ENCODE measurements around the gene DICER1.

DICER1 gene

DNA sequence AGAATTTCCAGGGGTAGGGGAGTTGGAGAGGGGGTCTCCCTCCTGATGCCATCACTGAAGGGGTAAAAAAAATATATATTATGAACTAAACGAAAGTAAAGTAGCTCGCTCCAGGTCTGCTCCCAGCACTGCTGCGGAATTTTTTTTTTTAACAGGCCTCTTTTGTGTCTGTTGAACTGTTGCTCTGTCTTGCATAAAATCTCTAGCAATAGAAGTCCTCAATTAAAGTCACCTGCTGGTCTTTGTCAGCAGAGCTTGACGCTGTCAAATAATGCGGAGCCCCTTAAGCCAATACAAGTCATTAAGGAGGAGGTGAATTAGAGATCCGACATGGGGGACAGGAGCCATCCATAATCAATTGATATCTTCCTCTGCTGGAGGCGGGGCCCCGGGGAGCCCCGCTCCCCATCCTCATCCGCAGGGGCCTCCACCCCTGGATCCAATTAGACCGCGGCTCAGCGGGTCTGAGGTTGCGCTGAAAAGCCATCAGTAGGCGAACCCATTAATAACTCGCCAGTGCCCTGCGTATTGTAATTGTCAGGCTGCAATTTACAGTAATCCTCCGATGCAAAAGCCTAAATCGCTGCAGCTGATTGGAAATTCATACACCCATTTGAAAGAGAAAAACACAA is 85.6 kb downstream of the DICER1 start:
- no peak for DNase-seq

DNA sequence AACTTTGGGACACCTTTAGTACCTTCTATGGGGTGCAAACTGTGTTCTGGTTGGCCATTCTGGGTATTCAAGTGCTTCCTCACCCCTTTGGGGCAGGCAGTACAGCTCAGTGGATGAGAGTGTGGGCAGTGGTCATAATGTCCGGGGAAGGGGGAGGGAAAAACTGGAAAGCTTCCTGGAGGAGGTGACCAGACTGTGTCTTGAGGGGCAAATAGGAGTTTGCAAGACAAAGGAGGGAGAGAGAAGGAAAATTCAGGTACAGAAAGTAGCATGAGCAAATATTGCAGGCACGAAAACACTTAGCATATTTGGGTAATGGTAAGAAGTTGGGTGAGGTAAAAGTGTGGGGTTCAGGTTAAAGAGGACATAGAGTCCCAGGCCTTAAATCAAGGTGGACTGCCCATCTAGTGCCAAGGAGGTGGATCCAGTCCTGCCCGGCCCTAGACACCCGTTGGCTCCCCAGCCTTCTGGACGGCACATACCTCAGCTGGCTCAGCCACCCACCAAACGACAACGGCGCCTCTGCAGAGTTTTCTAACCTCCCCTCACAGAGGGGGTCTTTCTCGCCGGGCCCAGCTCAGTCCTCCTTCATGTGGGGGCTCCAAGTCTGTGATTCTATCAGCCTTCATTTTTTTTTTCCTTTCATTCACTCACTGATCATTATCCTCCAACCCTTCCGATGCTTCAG is 86.4 kb downstream of the DICER1 start:
- DNase-seq: no peak

DNA sequence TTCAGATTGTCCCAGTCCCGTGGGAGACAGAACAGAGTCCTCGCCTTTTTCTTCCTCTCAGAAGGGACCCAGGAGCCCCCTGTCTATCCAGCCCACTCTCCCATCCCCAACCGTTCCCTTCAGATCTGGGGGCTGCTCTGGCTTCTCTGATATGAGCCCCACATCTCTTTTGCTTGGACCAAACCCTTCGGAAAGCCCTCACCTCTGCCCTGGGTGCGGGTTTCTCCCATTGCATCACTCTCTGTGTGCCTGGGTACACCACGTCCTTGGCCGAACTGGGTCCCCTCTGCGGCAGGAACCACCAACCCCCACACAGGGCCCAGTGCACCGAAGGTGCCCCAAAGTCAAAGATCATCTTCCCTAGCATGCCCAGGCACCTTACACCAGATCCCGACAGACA is 87.8 kb downstream of the DICER1 start:
- no peak for DNase-seq

DNA sequence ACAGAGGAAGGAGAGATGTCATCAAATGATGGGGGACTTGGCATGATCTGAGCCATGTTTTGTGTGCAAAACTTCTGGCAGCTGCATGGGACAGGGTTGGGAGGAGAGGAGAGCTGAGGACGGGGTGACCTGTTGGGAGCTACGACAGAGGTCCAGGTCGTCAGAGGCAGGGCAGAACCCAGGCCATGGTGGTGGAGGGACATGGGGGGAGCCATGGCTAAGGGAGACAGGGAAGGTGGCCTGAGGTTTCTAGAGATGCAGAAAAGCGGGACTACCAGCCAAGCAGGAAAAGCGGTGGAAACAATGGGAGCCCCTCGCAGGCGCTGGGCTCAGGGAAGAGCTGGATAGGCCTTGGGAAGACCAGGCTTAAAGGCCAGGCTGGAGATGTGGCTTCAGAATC is 88.3 kb downstream of the DICER1 start:
- no peak for DNase-seq

DNA sequence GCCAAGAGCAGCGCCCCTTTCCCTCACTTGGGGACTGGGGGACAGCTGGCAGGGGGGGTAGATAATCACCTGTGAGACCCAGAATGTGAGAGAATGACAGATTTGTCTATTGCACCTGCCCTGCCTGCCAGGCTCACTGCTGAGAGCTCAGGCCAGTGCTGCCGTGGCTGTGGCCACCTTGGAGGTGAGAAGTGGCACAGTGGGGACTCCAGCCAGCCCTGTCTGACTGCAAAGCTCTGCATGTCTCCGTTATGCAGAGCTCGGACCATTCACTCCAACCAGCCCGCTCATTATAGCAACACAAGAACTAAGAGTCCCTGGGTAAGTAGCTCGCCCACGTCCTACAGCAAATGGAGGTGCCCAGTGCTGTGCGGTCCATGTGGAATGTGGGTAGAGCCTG is 88.8 kb downstream of the DICER1 start:
- DNase-seq: no peak

DNA sequence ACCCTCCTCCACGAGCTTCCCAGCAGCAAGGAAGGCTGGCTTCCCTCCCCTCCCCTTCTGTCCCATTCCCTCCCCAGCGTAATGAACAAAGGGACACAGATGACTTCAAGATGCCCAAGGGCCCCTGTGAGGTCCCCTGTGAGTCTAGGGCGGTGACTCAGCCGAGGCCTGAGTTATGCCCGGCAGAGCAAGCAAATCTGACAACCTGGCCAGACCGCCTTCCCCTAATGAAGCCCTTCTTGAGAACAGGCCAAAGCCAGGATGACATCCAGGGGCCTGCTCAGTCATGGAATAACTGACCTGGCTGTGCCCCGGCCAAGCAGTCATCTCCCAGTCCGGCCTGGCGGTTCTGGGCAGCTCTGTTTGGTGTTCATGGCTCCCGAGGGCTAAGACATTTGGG is 89.2 kb downstream of the DICER1 start:
- no peak for DNase-seq

DNA sequence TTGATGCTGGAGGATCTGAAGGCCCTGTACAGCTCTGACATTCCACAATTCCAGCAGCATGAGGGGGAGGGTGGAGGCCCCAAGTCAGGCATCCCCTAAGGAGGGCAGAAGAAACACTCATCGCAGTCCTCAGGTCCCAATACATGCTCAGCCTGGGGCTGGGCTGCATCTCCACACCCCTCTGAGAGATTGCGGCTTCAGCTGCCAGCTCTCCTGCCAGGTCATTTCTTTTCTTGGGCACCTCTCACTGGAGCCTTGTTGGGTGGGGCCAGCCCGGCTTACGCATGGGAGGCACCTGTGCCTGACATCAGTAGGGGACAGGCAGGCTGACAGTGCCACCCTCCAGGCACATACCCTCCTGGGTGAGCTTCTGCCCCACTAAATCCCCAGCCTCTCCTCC is 89.8 kb downstream of the DICER1 start:
- DNase-seq: no peak

DNA sequence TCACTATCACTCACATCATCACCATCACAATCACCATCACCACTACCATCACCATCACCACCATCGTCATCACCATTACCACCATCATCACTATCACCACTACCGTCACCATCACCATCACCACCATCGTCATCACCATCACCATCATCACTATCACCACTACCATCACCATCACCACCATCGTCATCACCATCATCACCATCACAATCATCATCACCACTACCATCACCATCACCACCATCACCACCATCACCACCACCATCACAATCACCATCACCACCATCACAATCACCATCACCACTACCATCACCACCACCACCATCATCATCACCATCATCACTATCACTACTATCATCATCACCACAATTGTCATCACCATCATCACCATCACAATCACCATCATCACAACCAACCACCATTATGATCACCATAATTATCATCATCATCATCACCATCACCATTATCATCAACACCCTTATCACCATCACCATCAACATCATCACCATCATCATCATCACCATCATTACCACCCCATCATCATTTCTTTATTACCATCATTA is 90.8 kb downstream of the DICER1 start:
- DNase-seq: no peak

DNA sequence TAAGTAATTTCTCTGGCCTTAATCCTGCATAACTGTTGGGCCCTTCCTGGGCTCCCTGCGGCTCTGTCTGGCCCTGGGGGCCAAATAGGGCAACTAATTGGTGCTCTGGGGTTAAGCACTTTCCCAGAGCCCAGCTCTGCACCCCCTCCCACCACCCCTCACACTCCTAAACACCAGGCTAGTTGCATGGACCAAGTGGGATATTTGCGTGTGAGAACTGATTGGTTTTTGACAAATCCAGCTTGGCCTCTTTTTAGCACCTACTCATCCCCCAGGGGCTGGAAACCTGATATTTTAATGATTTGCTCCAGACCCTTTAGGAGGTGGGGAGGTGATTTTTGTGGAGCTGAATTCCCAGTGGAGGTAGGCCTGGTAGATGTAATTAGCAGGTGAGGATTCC is 91.9 kb downstream of the DICER1 start:
- DNase-seq: no peak

DNA sequence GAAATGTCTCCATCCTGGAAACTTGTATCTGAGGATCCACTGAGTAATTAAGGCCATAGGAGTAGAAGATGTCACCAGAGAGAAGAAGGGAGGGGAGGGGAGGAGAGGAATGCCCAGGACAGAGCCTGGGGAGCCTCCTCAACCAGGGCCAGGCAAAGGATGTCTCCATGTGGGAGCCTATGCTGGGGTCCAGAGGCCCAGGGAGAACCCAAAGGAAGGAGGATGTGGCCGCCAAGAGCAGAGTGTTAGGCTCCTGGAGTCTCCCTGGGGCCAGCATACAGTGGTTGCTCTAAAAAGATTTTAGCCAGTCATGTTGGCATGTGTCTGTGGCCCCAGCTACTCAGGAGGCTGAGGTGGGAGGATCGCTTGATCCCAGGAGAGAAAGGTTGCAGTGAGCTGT is 92.6 kb downstream of the DICER1 start:
- no peak for DNase-seq

DNA sequence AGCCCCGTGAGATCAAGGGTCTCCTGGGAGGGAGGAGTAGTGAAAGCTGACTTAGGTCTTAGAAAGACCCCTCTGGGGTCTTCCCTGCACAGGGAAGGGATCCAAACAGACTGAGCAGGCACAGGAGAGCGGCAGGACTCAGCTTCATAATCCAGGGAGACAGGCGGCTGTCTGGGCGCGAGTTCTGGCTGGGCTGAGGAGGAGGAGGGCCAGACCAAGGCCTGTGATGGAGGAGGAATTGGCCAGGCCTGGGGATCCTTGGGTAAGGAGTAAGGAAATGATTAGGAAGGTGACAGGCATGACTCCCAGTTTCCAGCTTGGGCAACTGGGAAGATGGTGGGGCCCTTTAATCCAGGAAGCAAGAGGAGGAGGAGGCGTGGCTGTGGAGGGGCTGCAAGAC is 93.1 kb downstream of the DICER1 start:
- DNase-seq: no peak

DNA sequence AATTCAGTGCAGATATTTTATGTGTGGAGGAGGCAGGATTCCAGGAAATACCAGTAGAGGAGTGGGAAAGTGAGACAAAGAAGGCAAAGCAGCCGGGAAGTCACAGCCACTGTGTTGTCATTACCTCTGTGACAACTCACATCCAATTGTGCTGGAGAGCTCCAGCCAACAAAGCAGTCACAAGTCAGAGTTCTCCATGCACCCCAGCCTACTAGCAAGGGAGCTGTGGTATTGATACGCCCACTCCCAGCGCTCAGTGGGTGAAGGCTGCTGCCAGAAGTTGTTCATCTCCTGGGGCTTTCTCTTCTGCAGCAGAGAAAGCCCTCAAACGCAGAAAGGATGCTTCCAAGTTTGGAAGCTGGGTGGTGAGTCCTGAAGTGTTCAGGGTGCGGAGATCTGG is 93.9 kb downstream of the DICER1 start:
- DNase-seq: no peak

DNA sequence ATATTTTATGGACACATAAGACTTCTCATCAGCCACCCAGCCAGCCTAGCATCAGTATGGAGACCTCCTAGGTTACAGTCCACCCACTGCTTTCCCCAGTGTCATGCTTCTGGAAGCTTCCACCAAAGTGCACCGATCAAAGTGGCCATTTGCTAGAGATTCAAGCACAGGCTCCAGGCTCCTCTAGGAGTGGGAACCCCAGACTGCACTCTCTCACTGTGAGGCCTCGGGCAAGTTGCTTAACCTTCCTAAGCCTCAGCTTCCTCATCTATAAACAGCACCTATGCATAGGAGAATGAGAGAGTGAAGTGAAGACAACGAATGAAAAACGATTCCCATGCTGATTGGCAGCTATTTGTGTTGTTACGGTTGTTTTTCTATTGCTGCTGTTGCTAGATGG is 94.4 kb downstream of the DICER1 start:
- no peak for DNase-seq

DNA sequence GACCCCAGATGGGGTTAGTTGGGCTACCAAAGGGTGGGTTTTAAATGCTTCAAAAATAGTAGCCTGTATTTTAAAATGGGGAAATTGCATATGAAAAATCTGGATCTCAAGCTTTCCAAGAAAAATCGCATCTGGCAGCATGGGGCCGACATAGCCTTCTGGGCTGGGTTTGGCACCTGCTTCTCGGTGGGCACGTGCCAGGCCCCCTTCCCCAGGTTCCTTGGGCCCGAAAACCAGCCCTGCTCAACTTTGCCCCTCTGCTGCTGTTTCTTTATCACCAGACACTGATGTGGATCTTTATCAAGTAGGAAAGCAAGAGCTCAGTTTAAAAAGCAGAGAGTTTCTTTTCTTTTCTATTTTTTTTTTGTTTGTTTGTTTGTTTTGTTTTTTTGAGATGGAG is 95.1 kb downstream of the DICER1 start:
- no peak for DNase-seq

DNA sequence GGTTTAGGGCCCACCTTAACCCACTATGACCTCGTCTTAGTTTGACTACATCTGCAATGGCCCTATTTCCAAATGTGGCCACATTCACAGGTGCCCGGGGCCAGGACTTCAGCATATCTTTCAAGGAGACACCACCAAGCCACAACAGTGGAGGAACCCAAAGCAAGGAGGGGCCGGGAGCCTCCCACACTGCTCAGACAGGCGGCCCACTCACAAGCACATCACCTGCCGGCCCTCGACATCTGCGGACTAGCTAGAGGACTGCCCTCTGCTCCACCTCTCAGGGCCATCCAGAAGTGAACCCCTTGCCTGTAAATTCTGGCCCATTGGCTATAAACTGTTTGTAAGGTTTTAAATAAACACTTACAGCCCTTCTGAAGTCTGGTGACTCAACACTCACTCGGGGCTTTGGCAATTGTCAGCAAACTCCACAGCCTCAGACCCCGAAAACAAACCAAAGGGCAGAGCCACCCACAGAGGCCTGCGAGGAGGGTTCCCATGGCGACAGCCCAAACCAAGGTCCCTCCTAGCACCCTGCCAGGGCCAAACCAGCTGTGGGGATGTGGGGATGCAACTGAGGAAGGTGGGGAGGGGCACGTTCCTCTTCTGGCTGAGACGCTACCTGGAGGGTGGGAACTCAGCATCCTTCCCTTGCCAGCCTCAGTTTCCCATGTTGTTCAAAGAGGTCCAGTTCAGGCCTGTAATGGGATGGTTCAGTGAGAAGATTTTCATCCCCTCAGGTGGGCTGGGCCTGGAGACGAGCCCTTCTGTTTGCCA is 95.8 kb downstream of the DICER1 start:
- no peak for DNase-seq

DNA sequence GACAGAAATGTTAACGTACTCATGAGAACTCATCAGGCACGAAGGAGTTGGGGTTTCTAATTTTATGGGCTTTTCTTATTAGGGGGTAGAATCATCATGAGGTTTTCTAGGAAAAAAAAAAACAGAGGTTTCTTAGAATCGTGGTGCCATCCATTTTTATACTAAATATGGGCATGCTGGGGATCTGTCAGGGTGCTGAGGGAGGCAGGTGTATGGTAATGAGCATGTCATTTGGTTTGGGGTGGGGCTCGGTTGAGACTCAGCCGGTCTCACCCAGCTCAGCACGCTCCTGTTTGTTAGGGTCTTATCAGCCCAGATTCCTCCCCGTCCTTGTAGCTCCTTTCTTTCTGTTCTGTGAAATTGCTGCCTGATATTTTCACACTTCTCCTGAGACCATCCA is 98.2 kb downstream of the DICER1 start:
- no peak for DNase-seq

DNA sequence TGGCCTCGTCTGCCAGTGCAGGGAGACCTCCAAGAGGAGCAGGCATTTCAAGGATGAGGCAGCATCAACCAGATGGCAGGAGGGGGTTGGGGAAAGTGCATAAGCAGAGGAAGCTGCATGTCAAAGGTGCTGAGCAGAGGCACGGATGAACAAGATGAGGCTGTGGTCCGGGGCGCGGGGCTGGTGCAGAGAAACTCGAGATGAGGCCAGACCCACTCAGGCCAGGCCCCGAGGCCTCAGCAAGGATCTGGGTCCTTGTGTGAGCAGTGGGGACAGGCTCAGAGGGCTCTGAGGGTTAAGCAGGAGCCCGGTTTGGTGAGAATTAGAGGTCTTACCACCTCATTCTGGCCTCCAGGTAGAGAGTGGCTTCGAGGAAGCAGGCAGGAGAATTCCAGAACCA is 98.8 kb downstream of the DICER1 start:
- DNase-seq: no peak

DNA sequence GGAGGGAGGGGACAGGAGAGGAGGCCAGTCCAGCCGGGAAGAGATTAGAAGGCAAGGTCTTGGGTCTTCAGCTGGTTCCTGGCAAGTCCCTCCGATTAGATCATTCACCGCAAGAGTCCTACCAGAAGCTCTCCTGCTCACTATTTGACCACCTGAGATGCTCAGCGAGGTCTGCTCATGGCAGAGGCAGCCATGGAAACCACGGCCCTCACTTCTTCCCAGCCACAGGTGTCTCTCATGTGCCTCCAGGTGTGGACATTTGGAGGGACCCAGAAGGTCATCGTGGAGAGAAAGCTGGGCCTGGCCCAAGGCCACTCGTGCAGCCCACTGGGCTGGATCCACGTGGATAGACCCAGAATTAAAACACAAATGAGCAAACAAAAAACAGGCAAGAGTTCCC is 99.5 kb downstream of the DICER1 start:
- DNase-seq: no peak

DNA sequence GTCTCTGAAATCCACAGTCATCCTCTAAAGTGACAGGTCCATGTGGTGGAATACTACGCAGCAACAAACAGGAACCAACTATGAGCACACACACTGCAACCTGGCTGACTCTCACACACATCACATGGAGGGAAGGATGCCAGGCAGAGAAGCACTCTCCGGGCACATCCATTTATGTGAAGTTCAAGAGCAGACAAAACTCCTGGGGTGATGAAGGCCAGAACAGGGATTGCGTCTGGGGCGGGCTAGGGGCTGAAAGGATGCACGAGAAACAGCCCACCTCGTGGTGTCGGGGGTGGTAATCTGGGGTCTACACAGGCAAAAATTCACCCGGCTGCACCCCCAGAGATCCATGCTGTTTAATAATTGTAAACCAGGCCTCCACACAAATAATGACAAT is 100.2 kb downstream of the DICER1 start:
- DNase-seq: no peak

DNA sequence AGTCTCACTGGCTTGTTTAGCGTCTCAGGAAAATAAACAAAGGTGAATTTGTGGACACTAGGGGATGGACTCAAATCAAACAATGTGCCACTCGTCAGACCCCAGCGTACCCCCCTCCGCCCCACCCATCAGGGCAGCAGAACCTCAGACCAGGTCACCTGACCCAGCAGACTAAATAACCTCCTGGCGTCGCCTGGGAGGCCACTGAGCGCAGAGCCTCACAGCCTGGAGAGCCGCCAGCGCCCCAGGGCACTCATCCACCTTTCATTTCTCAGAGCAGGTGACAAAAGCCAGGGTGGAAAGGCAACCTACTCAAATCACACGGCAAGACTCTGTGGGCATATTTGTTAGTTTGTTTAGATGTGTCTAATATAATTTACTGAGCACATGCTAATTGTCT is 100.9 kb downstream of the DICER1 start:
- no peak for DNase-seq

DNA sequence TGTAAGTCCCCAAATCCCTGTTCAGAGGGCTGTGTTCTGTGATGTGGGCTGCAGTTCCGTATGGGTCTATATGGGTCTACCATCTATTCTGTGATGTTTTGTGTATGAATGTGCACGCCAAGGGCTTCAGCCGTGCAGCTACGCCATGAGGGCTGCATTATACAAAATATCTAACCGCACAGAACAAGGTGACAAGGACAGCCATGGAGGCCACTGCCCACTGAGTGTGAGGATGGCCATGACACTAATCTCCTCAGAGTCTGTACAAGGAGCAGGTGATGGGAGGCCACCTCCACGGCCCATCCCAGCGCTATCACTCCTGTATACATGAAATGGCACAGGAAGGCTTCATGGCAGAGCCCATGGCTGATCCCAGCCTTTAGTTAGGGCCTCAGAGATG is 102.0 kb downstream of the DICER1 start:
- DNase-seq: no peak

DNA sequence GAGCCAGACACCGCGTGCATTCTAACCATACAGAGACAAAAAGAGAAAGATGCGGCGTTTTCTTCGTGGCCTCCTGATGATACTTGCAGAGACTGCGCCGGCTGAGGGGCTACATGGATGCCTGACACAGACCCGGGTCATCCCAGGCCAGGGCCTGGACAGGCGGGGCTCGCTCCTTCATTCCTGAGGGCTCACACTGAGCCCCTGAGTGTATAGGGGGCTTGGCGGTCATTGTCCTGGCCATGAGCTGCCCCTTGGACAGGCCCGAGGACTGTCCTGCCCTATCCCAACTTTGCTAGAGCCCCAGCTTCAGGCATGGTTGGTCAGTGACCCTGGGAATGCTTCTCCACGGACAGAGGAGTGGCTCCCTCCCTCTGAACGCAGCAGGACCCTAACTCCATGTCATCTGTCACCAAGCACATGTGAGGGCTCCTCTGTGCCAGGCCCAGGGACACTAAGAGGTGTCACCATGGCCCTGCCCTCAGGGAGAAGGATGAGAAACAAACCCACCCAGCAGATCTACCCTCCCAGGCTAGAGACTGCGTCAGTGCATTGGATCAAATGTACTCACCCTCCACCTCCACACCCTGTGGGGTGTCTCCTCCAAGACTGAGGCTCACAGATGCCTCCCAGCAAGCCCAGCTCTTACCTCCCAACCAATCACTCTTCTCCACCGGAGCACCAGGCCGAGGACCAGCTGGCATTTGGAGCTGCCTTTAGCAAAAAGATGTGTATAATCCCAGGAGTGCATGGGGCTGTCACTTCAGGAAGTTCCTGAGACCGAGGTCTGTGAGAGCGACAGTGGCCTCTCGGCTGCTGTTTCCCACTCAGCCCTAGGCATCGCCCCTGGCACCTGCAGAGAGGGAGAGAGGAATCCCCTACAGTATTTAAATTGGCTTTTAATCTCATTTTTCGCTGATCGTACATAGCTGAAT is 102.7 kb downstream of the DICER1 start:
- no peak for DNase-seq

DNA sequence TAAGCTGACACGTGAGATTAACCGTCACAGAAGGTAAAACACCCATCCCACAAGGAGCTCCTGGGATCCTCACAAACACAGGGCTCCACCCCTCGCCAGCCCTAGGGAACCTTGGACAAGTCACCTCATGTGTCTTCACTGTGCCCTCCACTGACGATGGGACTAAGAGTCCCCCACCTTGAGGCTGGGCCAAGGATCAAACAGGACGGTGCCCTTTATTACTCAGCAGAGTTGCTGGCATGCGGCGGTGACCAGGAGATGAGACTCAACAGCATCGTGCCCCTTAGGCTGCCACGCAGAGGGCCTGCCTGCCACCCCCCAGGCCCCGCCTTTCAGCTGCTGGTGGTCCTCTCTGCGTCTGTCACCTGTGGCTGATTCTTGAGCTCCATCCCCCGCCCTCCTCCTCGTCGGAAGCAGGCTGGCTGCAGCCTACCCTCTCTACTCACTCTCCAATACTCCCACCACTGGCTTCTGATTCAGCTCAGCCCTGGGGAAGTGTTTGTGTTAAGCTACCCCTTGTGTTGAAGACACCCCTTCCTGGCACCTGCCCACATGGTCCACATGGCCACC is 105.2 kb downstream of the DICER1 start:
- DNase-seq: no peak
